GM20431 (cell line): ENCODE measurements around the gene MMD2.

ENCODE experiments used
- in situ Hi-C: fragments of 300-500 bp; cut with MseI, MboI; formaldehyde crosslinking; loops from one replicate; pipeline ENCODE4 v1.15.0; 2020; ENCODE audit warnings: low sequenced_read_pairs; ENCODE audit not compliant: unreplicated experiment

The MMD2 gene

DNA sequence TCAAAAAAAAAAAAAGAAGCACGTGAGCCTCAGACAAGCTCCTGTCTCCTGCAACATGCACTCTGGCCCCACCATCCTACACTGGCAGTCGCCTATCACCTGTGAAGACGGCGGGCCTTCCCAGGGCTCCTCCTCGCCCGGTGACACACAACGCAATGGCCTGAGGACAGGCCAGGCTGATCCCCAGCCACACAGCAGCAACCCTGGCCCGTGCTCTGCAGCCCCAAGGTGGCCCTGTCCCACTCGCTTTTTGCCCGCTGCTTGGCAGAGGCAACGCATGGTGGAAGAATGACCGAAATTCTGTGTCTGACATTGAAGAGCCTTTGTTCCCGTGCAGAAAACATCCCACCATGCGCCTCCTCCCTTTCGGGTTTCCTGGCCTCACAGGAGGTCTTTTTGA is 83.6 kb downstream of the MMD2 start:
- in situ Hi-C loops = no loop called here

DNA sequence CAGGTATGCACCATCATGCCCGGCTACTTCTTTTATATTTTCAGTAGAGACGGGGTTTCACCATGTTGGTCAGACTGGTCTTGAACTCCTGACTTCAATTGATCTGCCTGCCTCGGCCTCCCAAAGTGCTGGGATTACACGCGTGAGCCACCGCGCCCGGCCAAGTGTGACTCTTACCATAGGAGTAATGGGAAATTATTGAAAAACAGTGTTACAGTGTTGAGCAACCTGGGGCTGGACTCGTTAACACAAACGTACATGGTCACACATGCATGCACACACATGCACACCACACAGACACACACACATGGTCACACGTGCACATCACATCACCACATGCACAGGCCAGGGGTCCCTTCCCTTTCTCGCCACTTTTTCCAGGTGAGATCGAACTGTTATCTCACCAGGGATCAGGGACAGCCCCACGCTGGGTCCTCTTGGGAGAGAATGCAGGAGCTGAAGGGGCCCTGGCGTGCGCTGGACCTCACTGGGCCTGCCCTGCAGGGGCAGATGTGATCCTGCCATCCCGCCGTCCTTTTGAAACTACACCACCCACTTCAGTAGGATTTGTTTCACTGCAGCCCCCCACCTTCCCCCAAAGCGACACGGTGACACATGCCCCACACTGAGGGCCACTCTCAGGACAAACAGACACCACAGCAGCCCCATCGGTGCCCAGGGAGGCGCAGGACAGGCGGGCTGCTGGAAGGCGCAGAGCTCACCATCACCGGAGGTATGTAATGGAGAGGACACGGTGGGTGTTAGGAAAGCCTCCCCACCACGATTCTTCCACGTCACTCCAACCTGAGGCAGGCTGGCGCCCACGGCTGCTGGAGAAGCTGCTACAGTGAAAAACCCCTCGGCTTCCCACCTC is 85.7 kb downstream of the MMD2 start:
- in situ Hi-C loops = loop anchor here (25.0 kb wide), 1 partner anchor 111 kb away; no protein-coding TSS in a partner anchor

DNA sequence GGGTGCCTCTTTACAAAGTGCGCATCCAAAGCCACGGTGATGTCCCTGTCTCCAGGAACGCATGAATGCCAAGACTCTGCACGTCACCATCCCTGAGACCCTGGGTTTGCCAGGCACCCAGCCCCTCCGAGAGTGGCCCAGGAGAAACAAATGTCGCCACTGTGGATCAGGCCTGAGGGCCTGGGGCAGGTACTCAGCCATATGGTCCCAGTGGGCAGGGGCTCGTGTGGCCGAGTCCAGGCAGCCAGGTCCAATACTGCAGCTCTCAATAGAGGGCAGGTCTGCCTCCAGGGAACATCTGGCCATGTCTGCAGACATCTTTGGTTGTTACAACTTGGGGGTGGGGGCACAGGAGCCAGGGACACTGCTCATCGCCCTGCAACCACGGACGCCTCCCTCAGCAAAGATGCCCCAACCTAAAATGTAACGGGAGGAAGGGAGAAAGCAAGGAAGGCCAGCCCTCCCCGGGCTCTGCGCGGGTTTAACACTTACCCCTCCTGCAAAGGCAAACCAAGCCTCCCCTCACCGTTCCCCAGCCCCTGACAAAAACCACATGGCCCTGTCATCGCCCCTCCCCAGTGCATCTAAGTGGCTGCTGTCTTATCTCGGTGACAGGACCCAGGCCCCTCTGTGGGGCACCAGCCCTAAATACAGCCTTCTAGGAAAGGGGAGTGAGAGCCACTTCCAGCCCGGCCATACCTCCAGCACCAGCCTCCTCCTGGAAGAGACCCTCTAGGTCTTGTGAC is 86.9 kb downstream of the MMD2 start:
- in situ Hi-C loops = loop anchor here (25.0 kb wide), 1 partner anchor 110 kb away; no protein-coding TSS in a partner anchor

DNA sequence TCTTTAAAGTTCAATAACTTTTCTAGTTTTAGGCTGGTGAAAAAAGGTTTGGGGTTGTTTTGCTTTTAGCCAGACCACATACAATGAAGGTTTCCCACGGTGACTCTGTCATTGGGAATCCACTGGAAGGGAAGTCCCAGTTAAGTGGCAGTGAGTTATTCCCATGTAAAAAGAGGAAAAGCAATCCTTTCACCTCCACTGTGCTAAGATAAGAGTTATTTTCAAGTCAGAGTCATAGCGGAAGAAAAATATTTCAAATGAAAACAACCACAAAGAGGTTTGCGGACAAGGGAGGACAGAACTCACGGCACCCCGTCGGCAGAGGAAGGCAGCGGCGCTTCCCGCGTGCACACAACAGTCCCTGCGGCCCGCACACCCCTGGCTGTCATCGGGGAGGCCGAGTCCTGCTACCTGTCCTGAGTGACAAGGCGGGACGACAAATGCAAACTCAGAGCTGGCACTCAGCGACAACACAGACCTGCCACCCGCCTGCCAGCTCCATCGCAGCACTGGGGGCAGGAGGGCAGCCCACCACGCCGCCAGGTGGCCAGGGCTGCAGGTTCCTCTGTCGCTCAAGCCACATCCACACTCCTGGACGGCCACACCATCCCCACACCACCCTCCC is 87.8 kb downstream of the MMD2 start:
- in situ Hi-C loops = loop anchor here (25.0 kb wide), 1 partner anchor 109 kb away; no protein-coding TSS in a partner anchor

DNA sequence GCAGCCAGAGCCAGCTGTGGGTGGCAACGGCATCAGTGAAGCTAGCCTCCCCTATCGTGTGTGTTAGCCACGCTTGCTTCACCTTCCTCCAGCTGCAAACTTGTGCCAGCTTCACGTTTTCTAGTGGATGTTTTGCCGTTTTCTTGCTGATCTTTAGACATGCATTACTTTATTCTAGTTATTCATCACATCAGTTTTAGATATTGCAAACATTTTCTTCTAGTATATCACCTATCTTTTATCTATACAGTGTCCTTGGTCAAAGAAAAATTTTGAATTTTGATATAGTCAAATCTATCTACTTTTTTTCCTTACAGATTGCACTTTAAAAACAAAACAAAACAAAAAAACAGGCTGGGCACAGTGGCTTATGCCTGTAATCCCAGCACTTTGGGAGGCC is 90.5 kb downstream of the MMD2 start:
- in situ Hi-C loops = loop anchor here (25.0 kb wide), 1 partner anchor 106 kb away; no protein-coding TSS in a partner anchor

DNA sequence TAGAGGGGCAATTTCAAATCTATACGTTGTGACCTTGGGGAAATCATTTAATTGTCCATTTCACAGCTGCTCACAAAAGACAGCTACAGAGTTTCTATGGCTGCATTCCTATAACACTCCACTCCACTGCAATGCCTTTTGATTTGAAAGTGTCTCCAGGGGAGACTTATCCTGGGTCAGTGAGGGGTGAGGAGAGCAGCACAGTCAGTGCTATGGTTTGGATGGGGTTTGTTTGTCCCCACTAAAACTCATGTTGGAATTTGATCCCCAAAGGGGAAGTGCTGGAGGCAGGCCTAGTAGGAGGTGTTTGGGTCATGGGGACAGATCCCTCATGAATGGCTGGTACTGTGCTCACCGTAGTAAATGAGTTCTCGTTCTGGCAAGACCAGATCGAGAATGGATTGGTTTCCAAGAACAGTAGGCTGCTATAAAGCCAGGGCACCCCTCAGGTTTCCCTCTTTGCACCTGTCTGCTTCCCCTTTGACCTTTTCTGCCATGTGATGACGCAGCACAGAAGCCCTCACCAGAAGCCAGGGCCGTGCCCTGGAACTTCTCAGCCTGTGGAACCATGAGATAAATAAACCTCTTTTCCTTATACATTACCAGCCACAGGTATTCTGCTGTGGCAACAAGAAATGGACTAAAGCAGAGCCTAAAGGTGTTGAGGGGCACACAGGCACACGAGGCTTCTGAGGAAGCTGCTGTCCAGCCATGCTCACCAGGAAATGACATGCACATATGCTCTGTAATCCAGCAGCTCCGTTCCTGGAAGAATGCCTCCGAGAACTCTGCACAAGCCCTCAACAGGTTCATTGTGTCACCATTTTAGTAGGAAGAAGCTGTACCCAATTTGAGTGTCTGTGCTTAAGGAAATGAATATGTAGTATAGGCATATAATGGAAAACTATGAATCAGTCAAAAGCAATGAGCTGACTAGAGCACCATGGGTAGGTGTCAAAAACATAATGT is 92.2 kb downstream of the MMD2 start:
- in situ Hi-C loops = loop anchor here (25.0 kb wide), 1 partner anchor 105 kb away; no protein-coding TSS in a partner anchor

DNA sequence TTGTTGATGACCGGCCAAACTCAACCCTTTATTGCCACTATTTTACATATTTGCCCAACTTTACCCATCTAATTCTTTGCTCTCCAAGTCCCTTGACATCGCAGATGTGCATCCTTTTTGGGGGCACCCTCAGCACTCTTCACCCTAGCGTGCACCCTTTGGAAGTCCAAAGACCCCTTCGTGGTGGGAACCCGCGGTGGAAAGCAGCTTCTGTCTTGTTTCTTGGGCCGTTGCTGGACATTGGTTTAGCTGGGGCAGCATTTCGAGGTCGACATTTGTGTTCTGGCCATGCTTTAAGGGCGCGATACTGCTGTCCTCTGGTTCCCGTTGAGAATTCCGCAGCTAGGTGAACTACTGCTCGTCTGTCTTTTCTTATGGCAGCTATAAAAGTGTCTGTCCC is 96.8 kb downstream of the MMD2 start:
- in situ Hi-C loops = loop anchor here (25.0 kb wide), 1 partner anchor 100 kb away; no protein-coding TSS in a partner anchor

DNA sequence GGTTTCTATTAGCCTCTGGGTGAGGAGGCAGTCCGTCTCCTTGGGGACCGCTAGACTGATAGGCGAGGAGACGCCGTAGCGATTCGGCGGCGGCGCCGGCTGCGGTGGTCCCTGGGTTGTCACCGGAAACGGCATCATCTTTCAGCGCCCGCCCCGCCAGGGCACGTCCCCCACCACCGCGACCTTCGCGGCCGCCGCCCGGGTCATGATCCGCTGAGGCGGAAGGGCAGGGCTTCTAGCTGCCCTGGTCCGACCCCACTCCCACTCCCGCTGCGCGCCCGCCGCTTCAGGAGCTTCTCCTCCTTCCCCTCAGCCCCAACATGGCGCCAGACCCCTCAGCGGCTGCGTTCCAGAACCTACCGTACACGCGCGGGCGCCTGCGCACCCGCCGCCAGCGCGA is 97.3 kb downstream of the MMD2 start, which contains the start of gene PAPOLB:
Gene PAPOLB, minus strand, starts transcription at position 358 of the 400 bp plus-strand sequence. Its CDS starts 220 bp downstream, at position 138.
- in situ Hi-C loops = loop anchor here (25.0 kb wide), 1 partner anchor 99 kb away; no protein-coding TSS in a partner anchor

DNA sequence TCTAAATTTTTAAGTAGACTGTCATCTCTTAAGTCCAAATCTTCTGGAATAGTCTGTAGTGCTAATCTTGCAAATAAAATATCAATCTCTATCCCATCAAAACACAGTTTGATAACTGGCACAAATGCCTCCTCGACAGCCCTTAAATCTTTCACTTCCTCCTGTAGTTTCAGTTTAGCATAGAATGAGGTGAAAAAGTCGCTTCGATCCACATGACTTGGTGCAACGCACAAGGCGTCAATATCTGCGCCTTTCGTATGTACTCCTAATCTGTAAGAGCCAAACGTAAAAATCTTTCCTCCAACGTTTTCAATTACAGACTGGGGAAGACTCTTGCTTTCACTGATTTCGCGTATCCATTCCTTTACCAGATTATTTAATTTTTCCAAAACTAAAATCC is 97.8 kb downstream of the MMD2 start:
- in situ Hi-C loops = loop anchor here (25.0 kb wide), 1 partner anchor 99 kb away; no protein-coding TSS in a partner anchor

DNA sequence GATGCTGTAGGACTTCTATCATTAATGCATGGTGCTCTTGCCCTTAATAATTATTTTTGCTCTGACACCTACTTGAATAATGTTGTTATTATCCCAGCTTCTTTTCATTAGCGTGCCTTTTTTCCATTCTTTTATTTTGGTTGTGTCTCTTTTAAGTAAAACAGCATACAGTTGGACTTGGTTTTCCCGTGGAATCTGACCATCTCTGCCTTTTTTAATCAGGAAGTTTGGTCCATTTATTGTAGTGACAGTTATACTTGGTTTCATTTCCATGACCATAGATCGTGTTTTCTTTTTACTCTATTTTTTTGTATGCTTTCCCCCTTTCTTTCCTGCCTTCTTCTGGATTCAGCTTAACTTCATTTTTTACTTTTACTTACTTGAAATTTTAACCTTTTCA is 101.8 kb downstream of the MMD2 start:
- in situ Hi-C loops = loop anchor here (25.0 kb wide), 1 partner anchor 95 kb away; no protein-coding TSS in a partner anchor

DNA sequence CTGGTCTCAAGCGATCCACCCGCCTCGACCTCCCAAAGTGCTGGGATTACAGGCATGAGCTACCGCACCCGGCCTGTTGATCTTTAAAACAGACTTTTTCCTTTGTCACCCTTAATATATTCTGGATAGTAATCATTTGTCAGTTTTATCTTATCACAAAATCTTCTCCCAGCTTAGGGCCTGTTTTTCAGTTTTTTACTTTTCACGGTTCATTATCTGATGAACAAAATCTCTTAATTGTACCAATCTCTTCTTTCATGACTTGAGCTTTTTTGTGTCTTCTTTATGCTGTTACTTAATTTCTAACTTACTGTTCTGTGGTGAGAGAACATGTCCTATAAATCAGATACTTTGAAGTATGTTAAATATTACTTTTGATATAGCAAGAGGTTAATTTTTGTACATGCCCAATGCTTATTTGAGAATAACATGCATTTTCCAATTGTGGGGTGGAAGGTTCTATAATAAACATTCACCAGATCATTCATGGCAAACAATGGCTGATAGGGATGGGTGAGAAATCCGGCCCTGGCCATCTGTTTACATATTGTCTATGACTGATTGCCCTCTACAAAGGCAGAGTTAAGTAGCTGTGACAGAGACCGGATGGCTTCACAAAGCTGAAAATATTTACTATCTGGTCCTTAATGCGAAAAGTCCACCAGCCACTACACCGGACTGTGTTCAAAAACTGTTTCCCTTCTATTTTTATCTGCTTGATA is 102.5 kb downstream of the MMD2 start:
- in situ Hi-C loops = loop anchor here (25.0 kb wide), 1 partner anchor 94 kb away; no protein-coding TSS in a partner anchor
